Smooth muscle cell of bladder (primary cell): ENCODE data around the gene CHRNA5. TPM values are rescaled to one million over a fixed set of nuclear protein-coding genes. Genes with fewer than 3 reads are reported as not detected.

Experiments
- total RNA-seq: library from RNA; depleted of rRNA; stranded (reverse); fragments of >200 nt; gene quantifications from 2 replicates; pipeline ENCODE4 v1.2.3, GENCODE V29; 2014

Gene CHRNA5
- total RNA-seq: 0.09 and 0.14 TPM in 2 replicates

DNA sequence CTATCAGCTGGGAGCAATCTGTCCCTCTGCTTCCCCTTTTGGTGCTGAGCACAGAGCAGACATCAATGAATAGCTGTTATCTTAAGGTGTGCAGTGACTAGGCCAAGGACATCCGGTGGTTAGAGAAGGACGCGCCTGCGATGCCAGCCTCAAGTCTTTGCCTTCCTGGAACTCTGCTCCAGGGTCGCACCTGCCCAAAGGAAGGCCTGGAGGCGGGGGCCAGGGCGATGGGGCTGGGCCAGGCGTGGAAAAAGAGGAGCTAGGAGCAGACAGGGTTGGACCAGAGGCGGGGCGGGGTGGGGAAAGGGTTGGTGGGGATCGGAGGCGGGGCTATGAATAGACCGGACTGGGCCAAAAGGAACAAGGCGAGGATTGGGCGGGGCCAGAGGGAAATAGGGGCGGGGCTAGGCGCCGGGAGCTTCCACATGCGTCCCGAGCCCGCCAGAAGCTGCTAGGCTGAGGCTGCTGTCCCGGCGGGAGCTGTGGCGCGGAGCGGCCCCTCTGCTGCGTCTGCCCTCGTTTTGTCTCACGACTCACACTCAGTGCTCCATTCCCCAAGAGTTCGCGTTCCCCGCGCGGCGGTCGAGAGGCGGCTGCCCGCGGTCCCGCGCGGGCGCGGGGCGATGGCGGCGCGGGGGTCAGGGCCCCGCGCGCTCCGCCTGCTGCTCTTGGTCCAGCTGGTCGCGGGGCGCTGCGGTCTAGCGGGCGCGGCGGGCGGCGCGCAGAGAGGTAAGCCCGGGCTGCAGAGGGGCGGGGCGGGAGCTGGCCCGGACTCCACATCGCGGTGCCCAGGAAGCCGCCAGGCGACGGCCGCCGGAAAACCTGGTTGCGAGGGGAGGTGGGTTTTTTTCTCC is at the start of gene CHRNA5:
Gene CHRNA5, plus strand, starts transcription at position 424 of the 854 bp plus-strand sequence. Its CDS starts 200 bp downstream, at position 624.

DNA sequence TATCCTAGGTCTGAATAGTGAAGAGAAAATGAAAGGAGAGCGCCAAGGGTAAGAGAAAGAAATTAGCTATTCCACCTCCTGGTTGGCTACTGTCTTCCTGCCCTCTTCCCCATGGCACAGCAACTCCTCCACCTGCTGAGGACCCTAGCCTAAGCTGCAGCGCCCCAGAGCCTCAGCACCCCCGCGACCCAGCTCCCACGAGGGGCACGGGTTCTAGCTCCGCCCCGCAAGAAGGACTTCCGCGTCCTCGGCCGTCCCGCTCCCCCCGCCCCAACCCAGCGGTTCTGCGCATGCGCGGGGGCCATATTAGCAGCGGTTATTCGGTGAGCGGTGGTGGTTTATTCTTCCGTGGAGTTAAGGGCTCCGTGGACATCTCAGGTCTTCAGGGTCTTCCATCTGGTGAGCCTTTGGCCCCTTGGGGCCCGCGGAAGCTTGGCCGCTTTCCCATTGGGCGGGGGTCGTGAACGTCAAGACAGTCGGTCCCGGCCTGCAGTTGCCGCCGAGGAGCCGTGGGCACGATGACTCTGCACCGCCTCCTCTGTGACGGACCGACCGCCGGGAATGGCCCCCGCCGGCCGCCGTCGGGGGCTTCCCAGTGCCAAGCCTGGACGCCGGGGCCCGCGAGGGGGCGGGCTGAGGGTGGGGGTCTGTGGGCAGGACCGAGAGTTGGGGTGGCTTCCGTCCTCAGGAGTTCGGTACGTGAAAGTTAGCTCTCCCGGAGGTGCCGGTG is 25.0 kb upstream of the CHRNA5 start, which contains the start of gene PSMA4:
Gene PSMA4, plus strand, starts transcription at position 304 of the 730 bp plus-strand sequence. CDS start 1,484 bp downstream, outside the sequence.

DNA sequence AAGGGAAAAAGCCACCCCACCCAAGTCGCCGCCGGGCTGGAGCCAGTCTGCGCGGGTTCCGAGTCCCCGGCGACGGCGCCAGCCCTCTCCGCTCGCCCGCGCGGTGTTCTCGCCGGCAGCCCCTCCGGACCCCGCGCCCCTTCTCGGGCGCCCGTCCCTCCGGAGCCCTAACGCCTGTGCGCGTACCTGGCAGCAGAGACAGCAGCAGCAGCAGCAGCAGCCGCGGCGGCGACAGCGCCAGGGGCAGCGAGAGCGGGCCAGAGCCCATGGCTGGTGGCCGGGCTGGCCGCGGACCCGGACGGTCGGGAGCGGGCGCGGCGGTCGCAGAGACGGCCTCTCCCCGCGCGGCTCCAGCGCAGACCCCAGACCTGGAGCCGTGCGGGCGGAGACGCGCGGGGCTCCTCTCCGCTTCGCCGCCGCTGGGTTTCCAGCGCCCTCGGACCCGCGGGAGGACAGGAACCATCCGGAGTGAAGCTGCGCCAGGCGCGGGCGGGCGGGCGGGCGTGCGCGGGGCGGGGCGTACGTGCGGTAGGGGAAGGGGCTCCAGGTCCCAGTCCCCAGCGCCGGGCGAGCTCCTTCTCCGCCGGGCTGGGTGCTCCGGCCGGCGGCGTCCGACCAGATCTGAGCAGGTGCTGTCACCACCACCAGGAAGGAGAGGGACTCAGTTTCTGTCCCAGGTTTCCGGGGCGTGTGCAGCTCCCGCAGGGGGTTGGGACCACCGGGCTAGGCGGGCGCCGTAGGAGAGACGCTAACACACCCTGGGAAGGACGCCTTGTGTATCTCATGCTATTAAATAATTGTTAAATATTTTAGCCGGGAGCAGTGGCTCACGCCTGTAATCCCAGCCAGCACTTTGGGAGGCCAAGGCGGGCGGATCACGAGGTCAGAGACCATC is 55.5 kb downstream of the CHRNA5 start, which contains the start of gene CHRNA3:
Gene CHRNA3, minus strand, starts transcription at position 470 of the 895 bp plus-strand sequence. Its CDS starts 202 bp downstream, at position 268.

DNA sequence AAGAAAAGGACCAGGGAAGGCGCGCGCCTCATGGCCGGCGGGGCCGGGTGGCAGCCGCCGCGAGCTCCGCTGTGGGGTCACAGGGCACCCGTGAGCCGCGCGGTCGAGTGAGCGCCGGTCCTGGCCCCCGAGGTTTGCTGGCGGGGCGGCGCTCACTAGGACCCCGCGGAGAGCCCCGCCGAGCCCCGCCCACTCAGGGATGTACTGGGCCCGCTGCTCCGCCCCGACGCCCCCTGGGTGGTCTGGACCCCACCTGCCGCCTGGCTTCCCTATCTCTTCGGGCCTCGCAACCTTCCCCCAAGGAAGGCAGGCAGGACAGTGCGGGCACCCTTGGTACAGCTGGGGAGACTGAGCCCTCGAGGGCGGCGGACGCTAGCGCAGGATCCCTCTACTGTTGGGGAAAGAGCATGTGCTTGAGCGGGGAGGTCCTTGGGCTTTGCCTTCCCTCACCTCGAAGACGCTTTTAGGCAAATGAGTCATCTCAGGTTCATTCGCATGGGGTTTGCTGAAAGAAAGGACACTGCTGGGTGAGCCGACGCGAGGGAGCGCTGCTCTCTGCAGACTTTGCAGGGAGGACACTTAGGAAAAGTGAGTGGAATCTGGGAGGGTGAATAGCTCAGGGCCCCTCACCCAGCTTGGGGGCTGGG is 75.9 kb downstream of the CHRNA5 start, which contains the start of gene CHRNB4:
Gene CHRNB4, minus strand, starts transcription at position 109 of the 647 bp plus-strand sequence. Its CDS starts 77 bp downstream, at position 32.

Other genes with a start within 250 kb of the CHRNA5 start
- not detected in 2 replicates for gene CRABP1, start 225.2 kb upstream of the CHRNA5 start, total RNA-seq
- 13.9 and 15.3 TPM in 2 replicates for gene IREB2, start 127.3 kb upstream of the CHRNA5 start, total RNA-seq
- gene HYKK, start 57.9 kb upstream of the CHRNA5 start, total RNA-seq: 2.1 and 2.5 TPM in 2 replicates
- 130 and 168 TPM in 2 replicates for gene PSMA4, start 25.1 kb upstream of the CHRNA5 start, total RNA-seq
- not detected in 2 replicates for gene CHRNA3, start 55.5 kb downstream of the CHRNA5 start, total RNA-seq
- not detected in 2 replicates for gene CHRNB4, start 75.7 kb downstream of the CHRNA5 start, total RNA-seq
- 3.8 and 4.1 TPM in 2 replicates for gene ADAMTS7, start 245.9 kb downstream of the CHRNA5 start, total RNA-seq